HCT116 (cell line): ENCODE results near the gene FAM229B. TPM values are rescaled to one million over a fixed set of nuclear protein-coding genes. Genes with fewer than 3 reads are reported as not detected.

ENCODE experiments used
- ATAC-seq: fragments of 200-7000 bp; cut with Tn5 transposase; 2 replicates; pipeline ENCODE4 v1.9.1; 2020; ENCODE audit warnings: mild to moderate bottlenecking, moderate library complexity
- BruUV-seq: library from RNA; stranded (reverse); fragments of 400-500 nt; replicated peaks from 2 replicates; lab custom pipeline; 2021; lab: Mats Ljungman, UMichigan
- CTCF ChIA-PET: fragments of 300-600 bp; sonication (Branson Sonifier 250); formaldehyde crosslinking; loops from one replicate; lab custom pipeline; 2021; ENCODE audit warnings: antibody characterized with exemption; lab: Charles Lee
- POLR2A ChIA-PET: fragments of 300-600, 350-600 bp; sonication (Branson Sonifier 250); formaldehyde crosslinking; loops from one replicate; lab custom pipeline; 2021; ENCODE audit warnings: antibody characterized with exemption; lab: Charles Lee
- RAD21 ChIA-PET, 2 experiments: fragments of 300-600 bp; sonication (Branson Sonifier 250); formaldehyde crosslinking; loops; one replicate each; lab custom pipeline; 2023; ENCODE audit warnings: low total read pairs in 2 of 2; ENCODE audit not compliant: uncharacterized antibody in 2 of 2, unreplicated experiment in 2 of 2, low non-redundant PET in 1 of 2; lab: Charles Lee
- DNase-seq: peaks from one replicate; pipeline ENCODE4 v3.0.0-alpha.2; 2010; ENCODE audit warnings: low read depth, low spot score
- H2AFZ ChIP-seq: fragments of 200-600 bp; shearing (Covaris generic), sonication (generic); 2 replicates; pipeline ENCODE4 v1.6.1; 2017; ENCODE audit warnings: low read depth, mixed run types, mixed read lengths, antibody characterized with exemption, low read length; ENCODE audit not compliant: poor library complexity, severe bottlenecking
- H3K27ac ChIP-seq: 2 replicates; pipeline ENCODE4 v1.5.1; 2012; ENCODE audit warnings: low read depth, low read length
- H3K27me3 ChIP-seq: fragments of 200-600 bp; sonication (generic); 2 replicates; pipeline ENCODE4 v1.6.1; 2016; ENCODE audit warnings: mixed run types, low read length, mixed read lengths; ENCODE audit not compliant: insufficient read depth
- H3K36me3 ChIP-seq, 2 experiments: fragments of 200-500 bp in 1 of 2; fragments of 200-600 bp in 1 of 2; sonication (Bioruptor generic) in 1 of 2; sonication (generic) in 1 of 2; 2 replicates each; pipeline versions ENCODE4 v1.5.1 to v1.6.1; 2014 to 2016; ENCODE audit warnings: low read length in 2 of 2, inconsistent platforms in 1 of 2, mixed read lengths in 1 of 2, mixed run types in 1 of 2; ENCODE audit not compliant: insufficient read depth in 2 of 2, control insufficient read depth in 1 of 2
- H3K4me1 ChIP-seq, 2 experiments: fragments of 200-600 bp in 1 of 2; sonication (generic) in 1 of 2; 2 replicates each; pipeline versions ENCODE4 v1.5.1 to v1.6.1; 2012 to 2017; ENCODE audit warnings: low read length in 2 of 2, inconsistent platforms in 1 of 2, mild to moderate bottlenecking in 1 of 2, mixed read lengths in 1 of 2, mixed run types in 1 of 2, moderate library complexity in 1 of 2; ENCODE audit not compliant: insufficient read depth in 2 of 2, control insufficient read depth in 1 of 2
- H3K4me2 ChIP-seq: fragments of 200-600 bp; sonication (generic); 2 replicates; pipeline ENCODE4 v1.6.1; 2017; ENCODE audit warnings: mixed run types, low read length, mixed read lengths
- H3K4me3 ChIP-seq, 2 experiments: fragments of 200-600 bp in 1 of 2; sonication (generic) in 1 of 2; replicated peaks in 1 of 2; 2 replicates each; pipeline ENCODE4 v1.5.1; 2011 to 2016; ENCODE audit warnings: low read length in 2 of 2, control low read depth in 1 of 2, low read depth in 1 of 2, mild to moderate bottlenecking in 1 of 2, mixed read lengths in 1 of 2, mixed run types in 1 of 2
- H3K79me2 ChIP-seq: fragments of 200-600 bp; sonication (generic); 2 replicates; pipeline ENCODE4 v1.6.1; 2017; ENCODE audit warnings: mild to moderate bottlenecking, mixed run types, low read length, moderate library complexity, mixed read lengths; ENCODE audit not compliant: insufficient read depth
- H3K9ac ChIP-seq: fragments of 200-600 bp; sonication (generic); 2 replicates; pipeline ENCODE4 v1.6.1; 2016; ENCODE audit warnings: low read length, mixed read lengths
- H3K9me2 ChIP-seq: fragments of 200-600 bp; sonication (generic), shearing (Covaris generic); 2 replicates; pipeline ENCODE4 v1.6.1; 2017; ENCODE audit warnings: mixed run types, mild to moderate bottlenecking, moderate library complexity; ENCODE audit not compliant: insufficient read depth
- H3K9me3 ChIP-seq, 2 experiments: fragments of 200-500 bp in 1 of 2; fragments of 200-600 bp in 1 of 2; sonication (Bioruptor generic) in 1 of 2; sonication (generic) in 1 of 2; 2 replicates each; pipeline ENCODE4 v1.6.1; 2014 to 2017; ENCODE audit warnings: low read length in 2 of 2, mixed read lengths in 2 of 2, inconsistent platforms in 1 of 2, low read depth in 1 of 2, mild to moderate bottlenecking in 1 of 2, mixed run types in 1 of 2, moderate library complexity in 1 of 2; ENCODE audit not compliant: control insufficient read depth in 1 of 2, insufficient read depth in 1 of 2
- H4K20me1 ChIP-seq: fragments of 200-600 bp; sonication (generic), shearing (Covaris generic); 2 replicates; pipeline ENCODE4 v1.6.1; 2017; ENCODE audit warnings: mixed run types, mild to moderate bottlenecking, moderate library complexity; ENCODE audit not compliant: insufficient read depth
- CEBPB ChIP-seq: IDR thresholded peaks from 2 replicates; pipeline ENCODE4 v1.6.1; 2012; ENCODE audit warnings: low read depth
- EGR1 ChIP-seq: IDR thresholded peaks from 2 replicates; pipeline ENCODE4 v1.6.1; 2012; ENCODE audit warnings: low read depth
- SIN3A ChIP-seq: IDR thresholded peaks from 2 replicates; pipeline ENCODE4 v1.6.1; 2012; ENCODE audit warnings: low read depth
- intact Hi-C: fragments of 100-400 bp; cut with micrococcal nuclease; formaldehyde crosslinking; loops from 2 replicates; pipeline ENCODE4 v1.10.0; 2022
- total RNA-seq: library from RNA; stranded (reverse); gene quantifications from one replicate; pipeline ENCODE4 v1.2.1, GENCODE V29; 2021; ENCODE audit not compliant: unreplicated experiment
- TF ChIP-seq, protein P1 (sequence below): IDR thresholded peaks from 2 replicates; pipeline ENCODE4 v1.6.1; 2011; ENCODE audit warnings: mild to moderate bottlenecking, low read length, moderate library complexity; ENCODE audit not compliant: insufficient replicate concordance; ENCODE audit errors: extremely low read depth
- TF ChIP-seq, protein P2 (sequence below), 3 experiments: fragments of 200-600 bp in 1 of 3; sonication (generic) in 1 of 3; IDR thresholded peaks in 2 of 3; conservative IDR thresholded peaks in 1 of 3; 2 replicates each; pipeline ENCODE4 v1.5.1; 2012 to 2017; ENCODE audit warnings: low read depth in 2 of 3, low read length in 2 of 3, antibody characterized with exemption in 1 of 3, borderline replicate concordance in 1 of 3, control low read depth in 1 of 3, mild to moderate bottlenecking in 1 of 3, mixed read lengths in 1 of 3, mixed run types in 1 of 3, moderate library complexity in 1 of 3; ENCODE audit not compliant: insufficient read depth in 1 of 3

The FAM229B gene
- total RNA-seq, 1 experiment from 2014 or later: 11.4 TPM

GRCh38 chr6:112040956-112041355 lies 46.4 kb upstream of the FAM229B start:
- Histone ChIP-seq H3K4me3 (no peak overlapping the region), H3K27me3 (no peaks in the 10 kb centered on the region), H3K9me3 (no peaks in the 10 kb centered on the region), H3K4me2 (no peak overlapping the region), H3K4me1 (peaks cover 0 to 13% of the 10 kb centered on the region in 2 experiments; a peak in 2 of 4 replicates), H2AFZ (no peak overlapping the region), H3K36me3 (no peaks in the 10 kb centered on the region), H3K79me2 (no peaks in the 10 kb centered on the region), H3K27ac (no peak overlapping the region), H3K9ac (no peak overlapping the region), H4K20me1 (no peaks in the 10 kb centered on the region), H3K9me2 (no peaks in the 10 kb centered on the region)
- ATAC-seq: no peak
- ChIA-PET POLR2A (no interaction called here), CTCF (interaction anchor here (0.5 to 2.3 kb wide), 4 partner anchors 10 to 782 kb away, joined by 3 to 12 read pairs (median 3); a partner anchor contains a TSS), RAD21 (interaction anchor here in 1 of 2 experiments (1.0 kb wide), 1 partner anchor 399 kb away, joined by 4 read pairs; no protein-coding TSS in a partner anchor)
- TF ChIP-seq SIN3A (no peak), EGR1 (no peak), CEBPB (no peak)
- TF ChIP-seq, protein P1, sequence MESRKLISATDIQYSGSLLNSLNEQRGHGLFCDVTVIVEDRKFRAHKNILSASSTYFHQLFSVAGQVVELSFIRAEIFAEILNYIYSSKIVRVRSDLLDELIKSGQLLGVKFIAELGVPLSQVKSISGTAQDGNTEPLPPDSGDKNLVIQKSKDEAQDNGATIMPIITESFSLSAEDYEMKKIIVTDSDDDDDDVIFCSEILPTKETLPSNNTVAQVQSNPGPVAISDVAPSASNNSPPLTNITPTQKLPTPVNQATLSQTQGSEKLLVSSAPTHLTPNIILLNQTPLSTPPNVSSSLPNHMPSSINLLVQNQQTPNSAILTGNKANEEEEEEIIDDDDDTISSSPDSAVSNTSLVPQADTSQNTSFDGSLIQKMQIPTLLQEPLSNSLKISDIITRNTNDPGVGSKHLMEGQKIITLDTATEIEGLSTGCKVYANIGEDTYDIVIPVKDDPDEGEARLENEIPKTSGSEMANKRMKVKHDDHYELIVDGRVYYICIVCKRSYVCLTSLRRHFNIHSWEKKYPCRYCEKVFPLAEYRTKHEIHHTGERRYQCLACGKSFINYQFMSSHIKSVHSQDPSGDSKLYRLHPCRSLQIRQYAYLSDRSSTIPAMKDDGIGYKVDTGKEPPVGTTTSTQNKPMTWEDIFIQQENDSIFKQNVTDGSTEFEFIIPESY: no peak
- TF ChIP-seq, protein P2, sequence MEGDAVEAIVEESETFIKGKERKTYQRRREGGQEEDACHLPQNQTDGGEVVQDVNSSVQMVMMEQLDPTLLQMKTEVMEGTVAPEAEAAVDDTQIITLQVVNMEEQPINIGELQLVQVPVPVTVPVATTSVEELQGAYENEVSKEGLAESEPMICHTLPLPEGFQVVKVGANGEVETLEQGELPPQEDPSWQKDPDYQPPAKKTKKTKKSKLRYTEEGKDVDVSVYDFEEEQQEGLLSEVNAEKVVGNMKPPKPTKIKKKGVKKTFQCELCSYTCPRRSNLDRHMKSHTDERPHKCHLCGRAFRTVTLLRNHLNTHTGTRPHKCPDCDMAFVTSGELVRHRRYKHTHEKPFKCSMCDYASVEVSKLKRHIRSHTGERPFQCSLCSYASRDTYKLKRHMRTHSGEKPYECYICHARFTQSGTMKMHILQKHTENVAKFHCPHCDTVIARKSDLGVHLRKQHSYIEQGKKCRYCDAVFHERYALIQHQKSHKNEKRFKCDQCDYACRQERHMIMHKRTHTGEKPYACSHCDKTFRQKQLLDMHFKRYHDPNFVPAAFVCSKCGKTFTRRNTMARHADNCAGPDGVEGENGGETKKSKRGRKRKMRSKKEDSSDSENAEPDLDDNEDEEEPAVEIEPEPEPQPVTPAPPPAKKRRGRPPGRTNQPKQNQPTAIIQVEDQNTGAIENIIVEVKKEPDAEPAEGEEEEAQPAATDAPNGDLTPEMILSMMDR (IDR thresholded peaks at IDR 0.05 in 2 of 3, conservative IDR thresholded peaks at IDR 0.05 in 1 of 3; ENCODE audit: borderline replicate concordance in 1 of 3, insufficient read depth in 1 of 3, low read depth in 2 of 3, low read length in 2 of 3): no peak
- DNase-seq: no peak
- intact Hi-C loops: loop anchor here (5.0 kb wide), 1 partner anchor 44 kb away; no protein-coding TSS in a partner anchor
- no TSS peak for BruUV-seq
